MCF 10A (cell line): Measurements from ENCODE around the gene PTPRE. TPM values are rescaled to one million over a fixed set of nuclear protein-coding genes. Genes with fewer than 3 reads are reported as not detected.
A peak's percentile ranks its signal among the peaks of the same experiment; 100 is the strongest.

Experiments
- BruUV-seq: library from RNA; stranded (reverse); fragments of 400-500 nt; replicated peaks from 2 replicates; lab custom pipeline; 2021; lab: Mats Ljungman, UMichigan
- CTCF ChIA-PET: fragments of 300-600 bp; sonication (Branson Sonifier 250); formaldehyde crosslinking; extraction: SDS; loops from one replicate; lab custom pipeline; 2021; ENCODE audit warnings: antibody characterized with exemption, inconsistent platforms; lab: Yijun Ruan, JAX
- POLR2A ChIA-PET: fragments of 300-600, 350-650 bp; sonication (Branson Sonifier 250); formaldehyde crosslinking; extraction: SDS; loops from one replicate; lab custom pipeline; 2020; ENCODE audit warnings: antibody characterized with exemption, inconsistent platforms; lab: Yijun Ruan, JAX
- DNase-seq: peaks from one replicate; pipeline ENCODE4 v3.0.0-alpha.2; 2018; ENCODE audit not compliant: unreplicated experiment
- H3K27ac Mint-ChIP-seq: one replicate; pipeline ENCODE4 v1.8.0; 2022; ENCODE audit warnings: mild to moderate bottlenecking, low read depth, mixed read lengths; ENCODE audit not compliant: unreplicated experiment
- H3K27me3 Mint-ChIP-seq: one replicate; pipeline ENCODE4 v1.8.0; 2022; ENCODE audit warnings: mixed read lengths; ENCODE audit not compliant: insufficient read depth, unreplicated experiment
- H3K36me3 Mint-ChIP-seq: one replicate; pipeline ENCODE4 v1.8.0; 2022; ENCODE audit warnings: mild to moderate bottlenecking, moderate library complexity, mixed read lengths; ENCODE audit not compliant: insufficient read depth, unreplicated experiment
- H3K4me1 Mint-ChIP-seq: one replicate; pipeline ENCODE4 v1.8.0; 2022; ENCODE audit warnings: mixed read lengths; ENCODE audit not compliant: insufficient read depth, unreplicated experiment
- H3K4me3 Mint-ChIP-seq: one replicate; pipeline ENCODE4 v1.8.0; 2022; ENCODE audit warnings: mild to moderate bottlenecking, moderate library complexity, mixed read lengths; ENCODE audit not compliant: unreplicated experiment
- H3K9me3 Mint-ChIP-seq: one replicate; pipeline ENCODE4 v1.8.0; 2022; ENCODE audit warnings: mixed read lengths; ENCODE audit not compliant: unreplicated experiment
- CTCF ChIP-seq: fragments of 200-600 bp; IDR thresholded peaks from one replicate; pipeline ENCODE4 v1.8.0; 2022; ENCODE audit warnings: antibody characterized with exemption, mild to moderate bottlenecking; ENCODE audit not compliant: unreplicated experiment
- intact Hi-C: fragments of 100-400 bp; cut with micrococcal nuclease; formaldehyde crosslinking; loops from 2 replicates; pipeline ENCODE4 v1.14.1; 2022
- total RNA-seq: library from RNA; stranded (reverse); gene quantifications from 2 replicates; pipeline ENCODE4 v1.2.3, GENCODE V29; 2022

PTPRE gene
- total RNA-seq, 1 experiment from 2014 or later, result 34.6 TPM

GRCh38 chr10:128068398-128069285, 161.7 kb downstream of the PTPRE start:
- POLR2A ChIA-PET, result interaction anchor here (0.6 to 1.5 kb wide), 6 partner anchors 20 to 164 kb away, joined by 3 to 14 read pairs (median 4); no protein-coding TSS in a partner anchor
- TF ChIP-seq CTCF, result no peak

GRCh38 chr10:128069351-128070051, 162.6 kb downstream of the PTPRE start:
- POLR2A ChIA-PET, result interaction anchor here (0.6 to 1.5 kb wide), 7 partner anchors 21 to 164 kb away, joined by 3 to 14 read pairs (median 3); no protein-coding TSS in a partner anchor
- Mint-ChIP-seq H3K36me3 (peaks cover 67% of the 10 kb centered on the region), H3K27me3 (no peaks in the 10 kb centered on the region), H3K9me3 (no peaks in the 10 kb centered on the region), H3K4me1 (peaks cover 25% of the 10 kb centered on the region), H3K27ac (peak overlapping the region; percentile 70), H3K4me3 (no peak overlapping the region)
- peak; percentile 79 for DNase-seq
- peak; percentile 85 for TF ChIP-seq CTCF
- CTCF ChIA-PET, result interaction anchor here (0.6 to 17.1 kb wide), 47 partner anchors 9 to 354 kb away, joined by 3 to 354 read pairs (median 4); partner anchors contain the start of genes MKI67 and PTPRE
- intact Hi-C loops, result loop anchor here (1.0 to 2.0 kb wide), 5 partner anchors 21 to 353 kb away; no protein-coding TSS in a partner anchor
- no TSS peak for BruUV-seq

More at GRCh38 chr10:128068398-128069285, 161.7 kb downstream of the PTPRE start:
- no TSS peak for BruUV-seq
- no peak for DNase-seq
- Mint-ChIP-seq H3K4me3 (no peak overlapping the region), H3K27me3 (no peaks in the 10 kb centered on the region), H3K4me1 (peaks cover 30% of the 10 kb centered on the region), H3K27ac (no peak overlapping the region), H3K9me3 (no peaks in the 10 kb centered on the region), H3K36me3 (peaks cover 58% of the 10 kb centered on the region)
- intact Hi-C loops, result loop anchor here (1.0 to 2.0 kb wide), 5 partner anchors 20 to 352 kb away; no protein-coding TSS in a partner anchor
- CTCF ChIA-PET, result interaction anchor here (0.6 to 17.1 kb wide), 44 partner anchors 10 to 353 kb away, joined by 3 to 354 read pairs (median 4); partner anchors contain the start of genes MKI67 and PTPRE

GRCh38 chr10:128070161-128070560, 163.3 kb downstream of the PTPRE start:
- BruUV-seq, result no TSS peak
- intact Hi-C loops, result no loop called here
- no peak overlapping the region for H3K4me3 Mint-ChIP-seq

More at GRCh38 chr10:128070161-128070560, 163.3 kb downstream of the PTPRE start:
- ChIA-PET CTCF (interaction anchor here (0.5 to 17.1 kb wide), 18 partner anchors 10 to 331 kb away, joined by 3 to 354 read pairs (median 8); partner anchors contain the start of gene PTPRE), POLR2A (interaction anchor here (0.7 to 1.5 kb wide), 3 partner anchors 22 to 81 kb away, joined by 3 to 14 read pairs (median 3); no protein-coding TSS in a partner anchor)
- Mint-ChIP-seq H3K4me1 (peaks cover 18% of the 10 kb centered on the region), H3K27me3 (no peaks in the 10 kb centered on the region), H3K36me3 (peaks cover 64% of the 10 kb centered on the region), H3K9me3 (no peaks in the 10 kb centered on the region), H3K27ac (peak overlapping the region; percentile 70)
- DNase-seq, result no peak
- no peak for TF ChIP-seq CTCF
